ENCODE results near the gene HCAR3.

DNA sequence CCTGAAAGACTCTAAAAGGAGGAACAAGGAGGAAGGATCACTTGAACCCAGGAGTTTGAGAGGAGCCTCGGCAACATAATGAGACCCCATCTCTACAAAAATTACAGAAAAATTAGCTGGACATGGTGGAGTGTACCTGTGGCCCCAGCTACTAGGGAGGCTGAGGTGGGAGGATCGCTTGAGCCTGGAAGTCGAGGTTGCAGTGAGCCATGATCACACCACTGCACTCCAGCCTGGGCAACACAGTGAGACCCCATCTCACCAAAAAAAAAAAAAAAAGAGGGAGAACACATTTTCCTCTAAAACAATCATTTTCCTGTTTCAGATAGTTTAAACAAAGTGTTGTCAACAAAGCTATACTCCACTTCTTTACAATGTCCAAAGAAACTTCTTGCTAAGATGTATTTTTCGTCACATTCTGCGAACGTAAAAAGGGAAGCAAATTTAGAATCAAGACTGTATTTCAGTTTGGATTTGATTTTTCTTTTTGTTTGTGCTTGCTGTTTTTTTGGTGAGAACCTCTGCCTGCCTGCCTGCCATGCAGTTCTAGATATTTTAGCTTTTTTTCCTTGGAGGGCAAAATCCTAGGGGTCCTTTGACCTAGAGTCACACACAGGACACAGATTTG is 9.0 kb upstream of the HCAR3 start:
- TF ChIP-seq POLR2AphosphoS5 (IDR thresholded peaks at IDR 0.05; ENCODE audit: low read depth) = no peak
- TF ChIP-seq, protein P1, sequence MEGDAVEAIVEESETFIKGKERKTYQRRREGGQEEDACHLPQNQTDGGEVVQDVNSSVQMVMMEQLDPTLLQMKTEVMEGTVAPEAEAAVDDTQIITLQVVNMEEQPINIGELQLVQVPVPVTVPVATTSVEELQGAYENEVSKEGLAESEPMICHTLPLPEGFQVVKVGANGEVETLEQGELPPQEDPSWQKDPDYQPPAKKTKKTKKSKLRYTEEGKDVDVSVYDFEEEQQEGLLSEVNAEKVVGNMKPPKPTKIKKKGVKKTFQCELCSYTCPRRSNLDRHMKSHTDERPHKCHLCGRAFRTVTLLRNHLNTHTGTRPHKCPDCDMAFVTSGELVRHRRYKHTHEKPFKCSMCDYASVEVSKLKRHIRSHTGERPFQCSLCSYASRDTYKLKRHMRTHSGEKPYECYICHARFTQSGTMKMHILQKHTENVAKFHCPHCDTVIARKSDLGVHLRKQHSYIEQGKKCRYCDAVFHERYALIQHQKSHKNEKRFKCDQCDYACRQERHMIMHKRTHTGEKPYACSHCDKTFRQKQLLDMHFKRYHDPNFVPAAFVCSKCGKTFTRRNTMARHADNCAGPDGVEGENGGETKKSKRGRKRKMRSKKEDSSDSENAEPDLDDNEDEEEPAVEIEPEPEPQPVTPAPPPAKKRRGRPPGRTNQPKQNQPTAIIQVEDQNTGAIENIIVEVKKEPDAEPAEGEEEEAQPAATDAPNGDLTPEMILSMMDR (IDR thresholded peaks at IDR 0.05; ENCODE audit: insufficient read depth, low read length) = no peak
- no peak for TF ChIP-seq GABPA (IDR thresholded peaks at IDR 0.05; ENCODE audit: low read depth)
- TF ChIP-seq SPI1 (IDR thresholded peaks at IDR 0.05; ENCODE audit: borderline replicate concordance, low read depth) = no peak

Data from HL-60 (cell line).